Measurements from ENCODE around the gene VPS37C.

DNA sequence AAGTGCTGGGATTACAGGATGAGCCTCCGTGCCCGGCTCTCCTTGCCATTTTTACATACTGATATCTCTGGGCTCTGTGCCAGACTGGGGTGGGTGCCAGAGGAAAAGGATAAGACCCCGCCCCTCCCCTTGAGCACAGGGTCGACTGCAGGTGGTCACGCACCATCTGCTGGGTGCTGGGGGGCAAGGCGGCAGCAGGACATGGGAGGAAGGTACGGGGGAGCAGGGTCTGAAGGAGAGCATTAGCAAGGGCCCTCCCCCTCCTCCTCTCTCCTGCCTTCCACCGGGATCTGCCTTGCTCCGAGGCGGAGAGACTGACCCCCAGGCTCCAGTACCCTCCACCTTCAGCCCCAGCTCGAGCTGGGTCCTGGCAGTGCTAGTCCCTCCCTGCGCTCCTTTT, 32.4 kb upstream of the VPS37C start:
- TF ChIP-seq, protein P1, sequence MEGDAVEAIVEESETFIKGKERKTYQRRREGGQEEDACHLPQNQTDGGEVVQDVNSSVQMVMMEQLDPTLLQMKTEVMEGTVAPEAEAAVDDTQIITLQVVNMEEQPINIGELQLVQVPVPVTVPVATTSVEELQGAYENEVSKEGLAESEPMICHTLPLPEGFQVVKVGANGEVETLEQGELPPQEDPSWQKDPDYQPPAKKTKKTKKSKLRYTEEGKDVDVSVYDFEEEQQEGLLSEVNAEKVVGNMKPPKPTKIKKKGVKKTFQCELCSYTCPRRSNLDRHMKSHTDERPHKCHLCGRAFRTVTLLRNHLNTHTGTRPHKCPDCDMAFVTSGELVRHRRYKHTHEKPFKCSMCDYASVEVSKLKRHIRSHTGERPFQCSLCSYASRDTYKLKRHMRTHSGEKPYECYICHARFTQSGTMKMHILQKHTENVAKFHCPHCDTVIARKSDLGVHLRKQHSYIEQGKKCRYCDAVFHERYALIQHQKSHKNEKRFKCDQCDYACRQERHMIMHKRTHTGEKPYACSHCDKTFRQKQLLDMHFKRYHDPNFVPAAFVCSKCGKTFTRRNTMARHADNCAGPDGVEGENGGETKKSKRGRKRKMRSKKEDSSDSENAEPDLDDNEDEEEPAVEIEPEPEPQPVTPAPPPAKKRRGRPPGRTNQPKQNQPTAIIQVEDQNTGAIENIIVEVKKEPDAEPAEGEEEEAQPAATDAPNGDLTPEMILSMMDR (IDR thresholded peaks at IDR 0.05) = no peak
- TF ChIP-seq POLR2AphosphoS5 (IDR thresholded peaks at IDR 0.05) (no peak), POLR2A (IDR thresholded peaks at IDR 0.05) (no peak), EP300 (IDR thresholded peaks at IDR 0.05) (no peak)
